C4-2B (cell line): Measurements from ENCODE around the gene AIG1.

Experiments
- H3K27ac ChIP-seq: fragments of 450-650 bp; 2 replicates; pipeline ENCODE4 v1.5.1; 2017
- CTCF ChIP-seq: fragments of 450-650 bp; conservative IDR thresholded peaks from 2 replicates; pipeline ENCODE4 v1.5.1; 2017; ENCODE audit warnings: mild to moderate bottlenecking
- ZFX ChIP-seq: fragments of 450-650 bp; IDR thresholded peaks from 2 replicates; pipeline ENCODE4 v1.6.1; 2017

The AIG1 gene

GRCh38 chr6:143194095-143194589 lies 133.5 kb downstream of the AIG1 start:
- H3K27ac ChIP-seq = no peak overlapping the region
- TF ChIP-seq ZFX (no peak), CTCF (no peak)

GRCh38 chr6:143195349-143195845 lies 134.7 kb downstream of the AIG1 start:
- no peak overlapping the region for H3K27ac ChIP-seq
- no peak for TF ChIP-seq CTCF
- TF ChIP-seq ZFX = no peak

GRCh38 chr6:143196525-143197225 lies 136.0 kb downstream of the AIG1 start:
- H3K27ac ChIP-seq = no peak overlapping the region
- TF ChIP-seq ZFX (no peak), CTCF (no peak)

GRCh38 chr6:143197377-143197776 lies 136.7 kb downstream of the AIG1 start:
- TF ChIP-seq CTCF (no peak), ZFX (no peak)
- no peak overlapping the region for H3K27ac ChIP-seq

GRCh38 chr6:143198312-143198711 lies 137.6 kb downstream of the AIG1 start:
- no peak overlapping the region for H3K27ac ChIP-seq
- no peak for TF ChIP-seq ZFX
- TF ChIP-seq CTCF = no peak

- no peak overlapping the region for H3K27ac ChIP-seq
- no peak for TF ChIP-seq ZFX
- no peak for TF ChIP-seq CTCF
These were observed 138.6 kb downstream of the AIG1 start for GRCh38 chr6:143199291-143199690.

- H3K27ac ChIP-seq = no peak overlapping the region
- TF ChIP-seq ZFX (no peak), CTCF (no peak)
These were observed 139.6 kb downstream of the AIG1 start for GRCh38 chr6:143200167-143200770.
